PC-9 (cell line): ENCODE measurements around the gene MRPL40. TPM values are rescaled to one million over a fixed set of nuclear protein-coding genes. Genes with fewer than 3 reads are reported as not detected.

Source experiments
- BruUV-seq: library from RNA; stranded (reverse); fragments of 400-500 nt; replicated peaks from 2 replicates; lab custom pipeline; 2021; lab: Mats Ljungman, UMichigan
- CTCF ChIA-PET: fragments of 300-600 bp; sonication (Branson Sonifier 250); formaldehyde crosslinking; loops from one replicate; lab custom pipeline; 2022; ENCODE audit warnings: antibody characterized with exemption; lab: Charles Lee
- POLR2A ChIA-PET: fragments of 300-600 bp; sonication (Branson Sonifier 250); formaldehyde crosslinking; loops from one replicate; lab custom pipeline; 2022; ENCODE audit warnings: antibody characterized with exemption; ENCODE audit not compliant: unreplicated experiment; lab: Charles Lee
- DNase-seq, 2 experiments: peaks; one replicate each; pipeline versions ENCODE4 v3.0.0 to v3.0.0-alpha.2; 2015 to 2022; ENCODE audit warnings: mixed read lengths in 1 of 2
- H2AFZ ChIP-seq: fragments of 200-600 bp; sonication (generic); 2 replicates; pipeline ENCODE4 v1.8.1; 2017; ENCODE audit warnings: antibody characterized with exemption
- H3F3A ChIP-seq: fragments of 200-600 bp; sonication (generic); 2 replicates; pipeline ENCODE4 v1.8.1; 2017; ENCODE audit warnings: antibody characterized with exemption, mild to moderate bottlenecking, low read depth; ENCODE audit not compliant: insufficient read depth
- H3K27ac ChIP-seq: fragments of 200-600 bp; sonication (generic); 2 replicates; pipeline ENCODE4 v1.6.1; 2016; ENCODE audit warnings: mixed run types
- H3K27me3 ChIP-seq: fragments of 200-600 bp; sonication (generic); 2 replicates; pipeline ENCODE4 v1.6.1; 2016; ENCODE audit warnings: low read depth, mixed run types; ENCODE audit not compliant: insufficient read depth
- H3K36me3 ChIP-seq: fragments of 200-600 bp; sonication (generic); 2 replicates; pipeline ENCODE4 v1.6.1; 2016; ENCODE audit warnings: low read depth, mixed run types
- H3K4me1 ChIP-seq: fragments of 200-600 bp; sonication (generic); replicated peaks from 2 replicates; pipeline ENCODE4 v1.6.1; 2016; ENCODE audit warnings: mixed run types; ENCODE audit not compliant: insufficient read depth
- H3K4me2 ChIP-seq: fragments of 200-600 bp; sonication (generic); 2 replicates; pipeline ENCODE4 v1.6.1; 2017; ENCODE audit warnings: mixed run types
- H3K4me3 ChIP-seq: fragments of 200-600 bp; sonication (generic); 2 replicates; pipeline ENCODE4 v1.6.1; 2016; ENCODE audit warnings: mixed run types
- H3K79me2 ChIP-seq: fragments of 200-600 bp; sonication (generic); 2 replicates; pipeline ENCODE4 v1.6.1; 2017; ENCODE audit warnings: low read depth, mixed run types
- H3K9me2 ChIP-seq: fragments of 200-600 bp; sonication (generic); 2 replicates; pipeline ENCODE4 v1.8.1; 2017; ENCODE audit warnings: mild to moderate bottlenecking; ENCODE audit not compliant: insufficient read depth
- H3K9me3 ChIP-seq: fragments of 200-600 bp; sonication (generic); 2 replicates; pipeline ENCODE4 v1.8.1; 2016; ENCODE audit warnings: low read depth; ENCODE audit not compliant: insufficient read depth
- H4K20me1 ChIP-seq: fragments of 200-600 bp; sonication (generic); 2 replicates; pipeline ENCODE4 v1.8.1; 2017; ENCODE audit not compliant: insufficient read depth
- EZH2 ChIP-seq: fragments of 200-600 bp; sonication (generic); IDR thresholded peaks from 2 replicates; pipeline ENCODE4 v1.8.0; 2017; ENCODE audit warnings: antibody characterized with exemption, low read depth
- intact Hi-C: fragments of 100-400 bp; cut with micrococcal nuclease; formaldehyde crosslinking; loops from one replicate; pipeline ENCODE4 v1.10.0; 2022; ENCODE audit not compliant: unreplicated experiment
- total RNA-seq: library from RNA; stranded (reverse); gene quantifications from 2 replicates; pipeline ENCODE4 v1.2.3, GENCODE V29; 2021
- TF ChIP-seq, protein P1 (sequence below): fragments of 200-600 bp; sonication (generic); conservative IDR thresholded peaks from 2 replicates; pipeline ENCODE4 v1.6.1; 2017; ENCODE audit warnings: mixed run types, antibody characterized with exemption, mild to moderate bottlenecking, moderate library complexity

The MRPL40 gene
- total RNA-seq, 1 experiment from 2014 or later: 25.1 TPM

DNA sequence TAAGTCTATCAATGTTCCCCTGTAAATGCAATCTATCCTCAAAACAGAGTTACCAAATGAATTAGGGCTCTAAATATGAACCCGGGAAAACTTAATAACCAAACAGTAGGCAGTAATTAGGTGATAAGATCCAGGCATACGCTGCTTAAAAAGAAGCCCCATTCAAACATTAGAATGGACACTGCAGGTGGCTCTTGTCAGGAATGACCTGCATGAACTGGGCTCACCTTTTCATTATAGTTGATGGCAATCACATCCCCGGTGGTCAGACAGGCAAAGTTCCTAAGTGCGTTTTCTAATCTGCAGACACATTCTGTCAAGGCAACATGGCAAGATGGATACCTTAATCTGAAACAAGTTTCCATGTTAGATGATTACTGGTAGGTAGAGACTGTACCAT, 32.6 kb downstream of the MRPL40 start:
- no peaks in the 10 kb centered on the region for H3K4me1 ChIP-seq
- H3K4me2 ChIP-seq: no peak overlapping the region
- CTCF ChIA-PET: no interaction called here
- DNase-seq: no peak
- intact Hi-C loops: no loop called here
- H4K20me1 ChIP-seq: no peaks in the 10 kb centered on the region
- H2AFZ ChIP-seq: no peak overlapping the region
- POLR2A ChIA-PET: no interaction called here
- no peak overlapping the region for H3K4me3 ChIP-seq
- H3K27me3 ChIP-seq: no peaks in the 10 kb centered on the region
- no peaks in the 10 kb centered on the region for H3K9me3 ChIP-seq
- no peak overlapping the region for H3K27ac ChIP-seq
- no peaks in the 10 kb centered on the region for H3K79me2 ChIP-seq
- no peaks in the 10 kb centered on the region for H3K36me3 ChIP-seq
- no peaks in the 10 kb centered on the region for H3K9me2 ChIP-seq
- no peaks in the 10 kb centered on the region; the same call in 1 of the 2 replicates for H3F3A ChIP-seq
- BruUV-seq: no TSS peak
- no peak for TF ChIP-seq EZH2
- TF ChIP-seq, protein P1, sequence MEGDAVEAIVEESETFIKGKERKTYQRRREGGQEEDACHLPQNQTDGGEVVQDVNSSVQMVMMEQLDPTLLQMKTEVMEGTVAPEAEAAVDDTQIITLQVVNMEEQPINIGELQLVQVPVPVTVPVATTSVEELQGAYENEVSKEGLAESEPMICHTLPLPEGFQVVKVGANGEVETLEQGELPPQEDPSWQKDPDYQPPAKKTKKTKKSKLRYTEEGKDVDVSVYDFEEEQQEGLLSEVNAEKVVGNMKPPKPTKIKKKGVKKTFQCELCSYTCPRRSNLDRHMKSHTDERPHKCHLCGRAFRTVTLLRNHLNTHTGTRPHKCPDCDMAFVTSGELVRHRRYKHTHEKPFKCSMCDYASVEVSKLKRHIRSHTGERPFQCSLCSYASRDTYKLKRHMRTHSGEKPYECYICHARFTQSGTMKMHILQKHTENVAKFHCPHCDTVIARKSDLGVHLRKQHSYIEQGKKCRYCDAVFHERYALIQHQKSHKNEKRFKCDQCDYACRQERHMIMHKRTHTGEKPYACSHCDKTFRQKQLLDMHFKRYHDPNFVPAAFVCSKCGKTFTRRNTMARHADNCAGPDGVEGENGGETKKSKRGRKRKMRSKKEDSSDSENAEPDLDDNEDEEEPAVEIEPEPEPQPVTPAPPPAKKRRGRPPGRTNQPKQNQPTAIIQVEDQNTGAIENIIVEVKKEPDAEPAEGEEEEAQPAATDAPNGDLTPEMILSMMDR: no peak

DNA sequence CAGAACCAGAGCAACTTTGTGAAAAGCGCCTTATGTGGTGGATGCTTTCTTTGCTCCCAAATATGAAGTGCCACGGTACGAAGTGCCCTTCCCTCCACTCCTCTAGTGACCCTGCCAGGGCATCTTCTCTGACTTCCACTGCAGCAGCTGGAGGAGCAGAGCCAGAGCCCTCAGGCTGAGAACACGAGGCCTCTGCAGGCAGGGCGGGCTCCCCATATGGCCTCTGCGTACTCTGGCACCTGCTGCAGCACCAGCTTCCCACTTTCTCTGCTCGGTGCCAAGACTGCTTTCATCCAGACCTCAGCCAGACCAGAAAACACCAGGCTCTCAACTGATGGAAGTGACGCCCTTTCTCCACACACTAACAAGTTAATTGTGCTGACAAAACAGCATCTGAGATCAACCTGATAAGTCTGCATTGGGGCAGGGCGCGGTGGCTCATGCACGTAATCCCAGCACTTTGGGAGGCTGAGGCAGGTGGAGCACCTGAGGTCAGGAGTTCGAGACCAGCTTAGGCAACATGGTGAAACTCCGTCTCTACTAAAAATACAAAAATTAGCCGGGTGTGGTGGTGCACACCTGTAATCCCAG, 33.9 kb downstream of the MRPL40 start:
- Histone ChIP-seq H3K9me3 (no peaks in the 10 kb centered on the region), H3K27me3 (no peaks in the 10 kb centered on the region), H3K36me3 (no peaks in the 10 kb centered on the region), H3K4me3 (no peak overlapping the region), H4K20me1 (no peaks in the 10 kb centered on the region), H3K27ac (no peak overlapping the region), H3F3A (no peaks in the 10 kb centered on the region; the same call in 1 of the 2 replicates), H3K9me2 (no peaks in the 10 kb centered on the region), H2AFZ (no peak overlapping the region), H3K79me2 (no peaks in the 10 kb centered on the region), H3K4me1 (no peaks in the 10 kb centered on the region), H3K4me2 (no peak overlapping the region)
- no peak for DNase-seq
- no TSS peak for BruUV-seq
- intact Hi-C loops: no loop called here
- TF ChIP-seq, protein P1: no peak
- TF ChIP-seq EZH2: no peak
- CTCF ChIA-PET: no interaction called here
- POLR2A ChIA-PET: interaction anchor here (0.5 kb wide), 1 partner anchor 11 kb away, joined by 4 read pairs; no protein-coding TSS in a partner anchor

DNA sequence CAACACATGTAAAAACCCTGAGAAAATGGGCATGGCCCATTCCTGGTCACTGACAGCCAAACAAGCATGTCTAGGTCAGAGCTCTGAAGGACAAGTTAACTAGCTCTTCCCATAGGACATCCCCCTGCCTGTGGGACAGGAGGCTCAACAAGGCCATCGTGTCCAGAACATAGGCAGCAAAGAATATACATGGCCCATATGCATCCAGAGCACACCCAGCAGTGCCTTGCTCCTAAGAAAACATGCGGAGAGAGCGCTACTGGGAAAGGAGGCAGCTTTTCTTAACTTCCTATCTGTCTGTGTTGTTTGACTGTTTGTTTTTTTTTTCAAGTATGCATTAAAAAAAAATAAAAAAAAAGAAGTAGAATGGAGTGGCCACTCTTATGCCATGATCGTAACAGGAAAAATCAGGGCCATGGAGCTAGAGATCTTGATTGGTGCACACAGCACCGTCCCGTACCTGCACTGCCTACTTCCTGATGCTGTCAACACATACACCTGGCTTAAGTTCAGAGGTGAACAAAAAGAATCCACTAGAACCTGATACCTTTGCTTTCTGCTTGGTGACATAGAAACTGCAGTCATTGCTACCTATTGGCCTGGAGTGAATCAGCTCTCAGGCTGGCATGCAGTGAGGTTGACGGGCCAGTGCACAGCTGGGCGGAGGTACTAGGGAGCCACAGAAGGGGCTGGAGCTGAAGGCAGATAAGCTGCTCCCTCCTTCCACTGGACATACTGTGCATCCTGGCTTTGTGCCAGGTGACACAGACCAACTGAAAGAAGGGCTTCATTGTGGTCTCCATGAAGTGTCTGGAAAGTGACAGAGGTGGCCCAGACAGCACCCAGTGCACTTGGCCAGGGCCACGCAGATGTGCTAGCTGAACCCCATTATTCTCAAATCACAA, 34.8 kb downstream of the MRPL40 start:
- TF ChIP-seq, protein P1: no peak
- TF ChIP-seq EZH2: no peak

More for the DNA sequence above, 34.8 kb downstream of the MRPL40 start:
- Histone ChIP-seq H3K36me3 (no peaks in the 10 kb centered on the region), H3K4me3 (no peak overlapping the region), H4K20me1 (no peaks in the 10 kb centered on the region), H3F3A (no peaks in the 10 kb centered on the region; the same call in 1 of the 2 replicates), H3K79me2 (no peaks in the 10 kb centered on the region), H3K27me3 (no peaks in the 10 kb centered on the region), H3K27ac (no peak overlapping the region), H2AFZ (no peak overlapping the region), H3K9me3 (no peaks in the 10 kb centered on the region), H3K9me2 (no peaks in the 10 kb centered on the region), H3K4me2 (no peak overlapping the region), H3K4me1 (no peaks in the 10 kb centered on the region)
- intact Hi-C loops: no loop called here
- DNase-seq: no peak
- ChIA-PET POLR2A (no interaction called here), CTCF (no interaction called here)
- no TSS peak for BruUV-seq
